Neuron (in vitro differentiated cells): ENCODE measurements around the gene HEG1.

Source experiments
- H2AFZ ChIP-seq: one replicate; pipeline ENCODE4 v1.6.1; 2013; ENCODE audit warnings: low read depth, mild to moderate bottlenecking, inconsistent platforms, low read length, moderate library complexity
- H3K27me3 ChIP-seq: one replicate; pipeline ENCODE4 v1.6.1; 2013; ENCODE audit warnings: low read length; ENCODE audit not compliant: insufficient read depth
- H3K36me3 ChIP-seq: one replicate; pipeline ENCODE4 v1.6.1; 2013; ENCODE audit warnings: low read length; ENCODE audit not compliant: insufficient read depth
- H3K4me1 ChIP-seq: one replicate; pipeline ENCODE4 v1.6.1; 2013; ENCODE audit warnings: low read length; ENCODE audit not compliant: insufficient read depth
- H3K4me3 ChIP-seq: 2 replicates; pipeline ENCODE4 v1.5.1; 2013; ENCODE audit warnings: mild to moderate bottlenecking, low read length, moderate library complexity
- H3K9me3 ChIP-seq: one replicate; pipeline ENCODE4 v1.6.1; 2013; ENCODE audit warnings: low read length

The HEG1 gene

GRCh38 chr3:124974691-124975090 lies 81.1 kb downstream of the HEG1 start:
- H3K9me3 ChIP-seq: no peaks in the 10 kb centered on the region
- H3K4me3 ChIP-seq: no peak overlapping the region
- H3K36me3 ChIP-seq: peaks cover 27% of the 10 kb centered on the region
- no peak overlapping the region for H2AFZ ChIP-seq
- H3K4me1 ChIP-seq: no peaks in the 10 kb centered on the region
- H3K27me3 ChIP-seq: no peaks in the 10 kb centered on the region

DNA sequence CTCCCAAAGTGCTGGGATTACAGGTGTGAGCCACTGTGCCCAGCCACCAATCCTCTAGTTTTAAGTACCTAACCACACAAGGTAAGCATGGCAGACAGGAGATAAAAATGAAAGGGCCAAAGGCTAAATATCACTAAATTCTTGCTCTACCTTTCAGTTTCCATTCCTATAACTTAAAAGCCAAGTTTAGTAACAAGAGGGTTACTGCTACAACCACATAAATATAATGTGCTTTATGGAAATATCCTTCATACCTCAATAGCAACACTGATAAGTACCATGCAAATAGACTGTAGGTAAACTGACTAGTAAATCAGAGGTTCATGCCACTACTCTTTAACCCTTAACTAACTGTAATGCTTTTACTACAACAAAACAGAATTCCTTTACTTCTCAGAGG lies 82.5 kb downstream of the HEG1 start:
- Histone ChIP-seq H3K4me3 (no peak overlapping the region), H3K9me3 (no peaks in the 10 kb centered on the region), H3K4me1 (no peaks in the 10 kb centered on the region), H3K27me3 (no peaks in the 10 kb centered on the region), H3K36me3 (peaks cover 34% of the 10 kb centered on the region), H2AFZ (no peak overlapping the region)

DNA sequence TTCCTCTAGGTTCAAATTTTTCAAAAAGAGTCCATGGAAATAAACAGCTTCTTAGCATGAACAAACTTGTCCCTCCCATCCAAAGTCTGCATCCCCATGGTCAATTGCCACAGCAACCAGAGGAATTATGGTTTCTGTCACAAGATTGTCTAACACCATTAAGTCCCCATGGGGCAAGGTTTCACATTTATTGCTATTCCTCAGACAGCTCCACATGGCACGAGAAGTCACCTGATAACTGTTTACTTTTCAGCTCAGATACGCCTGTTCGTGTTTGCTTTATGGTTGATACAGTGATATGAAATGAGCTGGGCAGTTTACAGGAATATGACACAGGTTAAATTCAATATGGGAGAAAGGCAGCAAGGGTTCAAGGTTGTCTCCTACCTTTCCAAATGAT lies 83.3 kb downstream of the HEG1 start:
- H3K4me3 ChIP-seq: no peak overlapping the region
- H3K9me3 ChIP-seq: no peaks in the 10 kb centered on the region
- H3K4me1 ChIP-seq: no peaks in the 10 kb centered on the region
- peaks cover 28% of the 10 kb centered on the region for H3K36me3 ChIP-seq
- H3K27me3 ChIP-seq: no peaks in the 10 kb centered on the region
- no peak overlapping the region for H2AFZ ChIP-seq

DNA sequence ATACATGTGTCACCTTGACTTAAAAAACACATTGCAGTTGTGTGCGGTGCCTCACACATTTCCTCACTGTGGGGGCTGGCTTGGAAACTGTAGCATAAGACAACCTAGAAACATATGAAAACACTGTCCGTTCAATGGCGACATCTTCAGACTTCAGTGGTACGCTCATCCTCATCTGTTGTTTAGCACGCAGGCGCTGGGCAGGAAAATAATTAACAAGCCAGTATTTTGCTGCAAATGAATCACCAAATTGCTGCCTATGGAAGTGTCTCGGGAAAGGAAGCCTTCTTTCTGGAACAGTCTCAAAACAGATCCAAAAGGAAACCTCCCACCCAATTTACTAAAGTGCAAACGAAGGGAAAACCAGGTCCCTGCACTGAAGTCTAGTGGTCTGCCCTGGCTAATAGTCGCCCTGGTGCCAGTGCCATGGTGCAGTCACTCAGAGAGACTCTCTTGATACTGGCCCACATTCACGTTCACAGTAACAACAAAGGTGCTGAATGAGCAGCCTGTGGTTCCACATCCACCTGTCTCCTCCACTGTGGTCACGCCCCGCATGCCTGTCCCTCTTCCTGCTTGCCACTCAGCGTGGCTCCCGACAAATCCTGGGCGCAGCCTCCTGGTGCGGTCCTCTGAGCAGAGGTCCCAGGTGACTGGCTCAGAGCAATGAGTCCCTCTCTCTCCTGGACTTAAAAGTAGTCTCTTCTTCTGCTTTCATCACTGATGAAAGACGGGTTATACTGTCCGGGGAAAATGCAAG lies 85.7 kb downstream of the HEG1 start:
- Histone ChIP-seq H3K36me3 (peaks cover 24% of the 10 kb centered on the region), H3K27me3 (no peaks in the 10 kb centered on the region), H3K4me3 (no peak overlapping the region), H3K4me1 (no peaks in the 10 kb centered on the region), H2AFZ (no peak overlapping the region), H3K9me3 (no peaks in the 10 kb centered on the region)

DNA sequence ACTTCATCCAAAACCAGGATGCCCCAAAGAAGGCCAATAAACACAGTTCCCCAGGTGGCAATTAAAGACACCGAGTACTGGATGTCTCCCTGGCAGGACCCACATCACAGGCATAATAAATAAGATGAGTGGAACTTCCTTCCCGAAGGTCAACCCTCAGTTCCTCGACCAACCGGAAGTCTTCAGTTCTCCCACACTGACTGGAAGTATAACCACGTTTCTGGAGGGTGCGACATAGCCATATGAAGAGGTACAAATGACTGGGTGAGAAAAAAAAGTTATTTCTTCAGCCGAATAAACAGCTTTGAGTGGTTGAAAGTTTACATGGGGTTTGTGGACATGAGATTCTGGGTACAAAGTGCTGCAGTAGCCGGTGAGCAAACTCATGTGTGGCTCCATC lies 86.6 kb downstream of the HEG1 start:
- Histone ChIP-seq H3K36me3 (peaks cover 24% of the 10 kb centered on the region), H3K4me1 (no peaks in the 10 kb centered on the region), H3K4me3 (no peak overlapping the region), H2AFZ (no peak overlapping the region), H3K27me3 (no peaks in the 10 kb centered on the region), H3K9me3 (no peaks in the 10 kb centered on the region)

GRCh38 chr3:124967964-124968363 lies 87.8 kb downstream of the HEG1 start:
- Histone ChIP-seq H2AFZ (no peak overlapping the region), H3K4me1 (no peaks in the 10 kb centered on the region), H3K4me3 (no peak overlapping the region), H3K27me3 (no peaks in the 10 kb centered on the region), H3K9me3 (no peaks in the 10 kb centered on the region), H3K36me3 (peaks cover 21% of the 10 kb centered on the region)

- H2AFZ ChIP-seq: no peak overlapping the region
- H3K9me3 ChIP-seq: no peaks in the 10 kb centered on the region
These were observed 89.0 kb downstream of the HEG1 start for GRCh38 chr3:124966521-124967445.

GRCh38 chr3:124965413-124965812 lies 90.4 kb downstream of the HEG1 start:
- Histone ChIP-seq H3K36me3 (peaks cover 14% of the 10 kb centered on the region), H2AFZ (no peak overlapping the region), H3K4me3 (no peak overlapping the region), H3K9me3 (no peaks in the 10 kb centered on the region), H3K27me3 (no peaks in the 10 kb centered on the region), H3K4me1 (no peaks in the 10 kb centered on the region)

More at GRCh38 chr3:124966521-124967445, 89.0 kb downstream of the HEG1 start:
- H3K4me3 ChIP-seq: no peak overlapping the region
- H3K4me1 ChIP-seq: no peaks in the 10 kb centered on the region
- no peaks in the 10 kb centered on the region for H3K27me3 ChIP-seq
- H3K36me3 ChIP-seq: peaks cover 17% of the 10 kb centered on the region

DNA sequence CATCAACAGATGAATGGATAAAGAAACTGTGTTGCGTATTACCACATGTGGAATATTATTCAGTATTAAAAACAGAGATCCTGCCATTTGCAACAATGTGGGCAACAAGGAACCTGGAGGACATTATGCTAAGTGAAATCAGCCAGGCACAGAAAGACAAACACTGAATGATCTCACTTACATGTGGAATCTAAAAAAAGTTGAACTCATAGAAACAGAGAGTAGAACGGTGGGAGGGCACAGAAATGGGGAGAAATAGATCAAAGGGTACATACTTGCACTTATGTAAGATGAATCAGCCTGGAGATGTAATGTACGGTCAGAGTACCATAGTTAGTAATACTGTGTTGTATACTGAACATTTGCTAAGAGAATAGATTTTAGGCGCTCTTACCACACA lies 91.4 kb downstream of the HEG1 start:
- Histone ChIP-seq H3K27me3 (no peaks in the 10 kb centered on the region), H3K9me3 (no peaks in the 10 kb centered on the region), H3K36me3 (peaks cover 4% of the 10 kb centered on the region), H3K4me3 (no peak overlapping the region), H3K4me1 (no peaks in the 10 kb centered on the region), H2AFZ (no peak overlapping the region)

DNA sequence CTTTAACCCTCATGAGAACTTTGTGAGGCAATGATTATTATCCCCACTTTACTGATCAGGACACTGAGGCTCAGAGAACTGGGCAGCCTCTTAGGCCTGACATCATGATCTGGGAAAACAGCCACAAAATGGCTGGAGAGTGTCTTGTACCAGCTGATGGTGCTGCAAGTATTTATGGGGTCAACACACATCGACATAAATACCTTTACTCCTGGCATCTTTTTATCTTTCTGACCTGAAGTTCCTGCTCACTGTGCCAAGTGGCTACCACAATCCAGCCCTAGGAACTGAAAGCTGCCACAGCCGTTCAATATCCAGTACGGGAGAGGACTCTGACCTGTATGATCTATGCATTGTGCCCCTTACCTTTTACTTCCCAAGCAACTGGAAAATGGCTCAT lies 92.0 kb downstream of the HEG1 start:
- H3K4me1 ChIP-seq: no peaks in the 10 kb centered on the region
- no peak overlapping the region for H2AFZ ChIP-seq
- peaks cover 2% of the 10 kb centered on the region for H3K36me3 ChIP-seq
- H3K9me3 ChIP-seq: no peaks in the 10 kb centered on the region
- H3K27me3 ChIP-seq: no peaks in the 10 kb centered on the region
- H3K4me3 ChIP-seq: no peak overlapping the region

GRCh38 chr3:124962403-124962940 lies 93.3 kb downstream of the HEG1 start:
- Histone ChIP-seq H3K36me3 (no peaks in the 10 kb centered on the region), H3K9me3 (no peaks in the 10 kb centered on the region), H3K4me1 (no peaks in the 10 kb centered on the region), H2AFZ (no peak overlapping the region), H3K4me3 (no peak overlapping the region), H3K27me3 (no peaks in the 10 kb centered on the region)

DNA sequence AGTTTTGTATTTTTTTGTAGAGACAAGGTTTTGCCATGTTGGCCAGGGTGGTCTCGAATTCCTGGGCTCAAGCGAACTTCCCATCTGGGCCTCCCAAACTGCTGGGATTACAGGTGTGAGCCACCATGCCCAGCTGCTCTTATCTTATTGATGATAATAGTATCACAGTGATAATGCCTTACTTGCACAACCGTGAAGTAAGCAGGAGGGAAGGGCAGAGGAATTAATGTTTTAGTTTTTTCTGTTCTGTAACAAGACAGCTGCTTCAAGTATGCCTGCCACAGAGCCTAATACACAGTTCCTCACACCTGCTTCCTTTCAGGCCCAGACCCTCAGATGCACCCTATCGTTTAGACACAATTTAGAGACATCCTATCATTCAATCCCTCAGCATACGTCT lies 95.1 kb downstream of the HEG1 start:
- H3K4me1 ChIP-seq: no peaks in the 10 kb centered on the region
- no peaks in the 10 kb centered on the region for H3K9me3 ChIP-seq
- no peak overlapping the region for H2AFZ ChIP-seq
- no peak overlapping the region for H3K4me3 ChIP-seq
- H3K27me3 ChIP-seq: no peaks in the 10 kb centered on the region
- H3K36me3 ChIP-seq: no peaks in the 10 kb centered on the region

DNA sequence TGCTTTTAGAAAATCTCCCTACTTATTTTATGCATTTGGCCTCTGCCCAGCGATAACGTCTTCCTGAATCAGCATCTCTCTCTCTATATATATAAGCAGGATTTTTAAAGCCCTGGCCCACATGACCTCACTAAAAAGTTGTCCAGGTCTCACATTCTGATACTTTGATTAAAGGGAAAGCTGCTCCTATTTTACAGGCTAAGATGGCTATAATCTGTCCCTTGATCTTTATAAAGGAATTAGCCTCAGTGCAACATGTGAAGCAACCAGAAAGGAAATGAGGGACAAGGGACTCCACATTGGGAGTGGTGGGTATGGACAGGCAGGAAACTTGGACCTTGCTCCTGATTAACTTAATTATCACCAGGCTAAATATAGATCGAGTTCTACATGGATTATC lies 95.7 kb downstream of the HEG1 start:
- Histone ChIP-seq H3K27me3 (no peaks in the 10 kb centered on the region), H3K36me3 (no peaks in the 10 kb centered on the region), H3K4me1 (no peaks in the 10 kb centered on the region), H2AFZ (no peak overlapping the region), H3K9me3 (no peaks in the 10 kb centered on the region), H3K4me3 (no peak overlapping the region)
